Activated CD4-positive, alpha-beta T cell treated with anti-CD3 and anti-CD28 coated beads, Interleukin-2, amount 10 ng/mL, durations not matched to agents 7 days and 5 days (primary cell): ENCODE measurements around the gene UCP1. TPM values are rescaled to one million over a fixed set of nuclear protein-coding genes. Genes with fewer than 3 reads are reported as not detected.

Experiments
- CTCF ChIA-PET: fragments of 350-600 bp; sonication (Branson Sonifier 250); formaldehyde crosslinking; loops from one replicate; lab custom pipeline; 2021; ENCODE audit warnings: antibody characterized with exemption; lab: Charles Lee
- POLR2A ChIA-PET: fragments of 350-600 bp; sonication (Branson Sonifier 250); formaldehyde crosslinking; loops from one replicate; lab custom pipeline; 2021; ENCODE audit warnings: antibody characterized with exemption; lab: Charles Lee
- DNase-seq: peaks from one replicate; pipeline ENCODE4 v3.0.0-alpha.2; 2020
- H3K27ac Mint-ChIP-seq: one replicate; pipeline ENCODE4 v1.8.0; 2021; ENCODE audit warnings: mild to moderate bottlenecking, moderate library complexity, mixed read lengths
- H3K27me3 Mint-ChIP-seq: one replicate; pipeline ENCODE4 v1.8.0; 2021; ENCODE audit warnings: mixed read lengths
- H3K36me3 Mint-ChIP-seq: one replicate; pipeline ENCODE4 v1.8.0; 2021; ENCODE audit warnings: low read depth, mixed read lengths
- H3K4me1 Mint-ChIP-seq: one replicate; pipeline ENCODE4 v1.8.0; 2021; ENCODE audit warnings: mixed read lengths
- H3K4me3 Mint-ChIP-seq: one replicate; pipeline ENCODE4 v1.8.0; 2021; ENCODE audit warnings: mild to moderate bottlenecking, moderate library complexity, mixed read lengths
- H3K9me3 Mint-ChIP-seq: one replicate; pipeline ENCODE4 v1.8.0; 2021; ENCODE audit warnings: mixed read lengths
- total RNA-seq, 2 experiments: library from RNA; stranded (reverse); gene quantifications; one replicate each; pipeline ENCODE4 v1.2.3, GENCODE V29; 2021

Gene UCP1
- total RNA-seq, 2 experiments from 2014 or later = not detected

GRCh38 chr4:140584439-140584838 lies 15.7 kb upstream of the UCP1 start:
- DNase-seq = no peak
- no peak overlapping the region for H3K27ac Mint-ChIP-seq
- H3K9me3 Mint-ChIP-seq = no peaks in the 10 kb centered on the region
- no peak overlapping the region for H3K4me3 Mint-ChIP-seq
- no peaks in the 10 kb centered on the region for H3K4me1 Mint-ChIP-seq
- no peaks in the 10 kb centered on the region for H3K36me3 Mint-ChIP-seq
- ChIA-PET CTCF (no interaction called here), POLR2A (no interaction called here)
- peaks cover 31% of the 10 kb centered on the region for H3K27me3 Mint-ChIP-seq

- no peak overlapping the region for H3K27ac Mint-ChIP-seq
- no peak overlapping the region for H3K4me3 Mint-ChIP-seq
- no peaks in the 10 kb centered on the region for H3K36me3 Mint-ChIP-seq
- no peak for DNase-seq
- ChIA-PET POLR2A (no interaction called here), CTCF (no interaction called here)
- H3K27me3 Mint-ChIP-seq = peaks cover 49% of the 10 kb centered on the region
- H3K4me1 Mint-ChIP-seq = no peaks in the 10 kb centered on the region
- no peaks in the 10 kb centered on the region for H3K9me3 Mint-ChIP-seq
These were observed 12.3 kb upstream of the UCP1 start for GRCh38 chr4:140581078-140581477.

- no peak for DNase-seq
- no peaks in the 10 kb centered on the region for H3K4me1 Mint-ChIP-seq
- H3K36me3 Mint-ChIP-seq = no peaks in the 10 kb centered on the region
- H3K4me3 Mint-ChIP-seq = no peak overlapping the region
- POLR2A ChIA-PET = no interaction called here
- peaks cover 58% of the 10 kb centered on the region for H3K27me3 Mint-ChIP-seq
- H3K27ac Mint-ChIP-seq = no peak overlapping the region
- H3K9me3 Mint-ChIP-seq = no peaks in the 10 kb centered on the region
- CTCF ChIA-PET = no interaction called here
These were observed 10.5 kb upstream of the UCP1 start for GRCh38 chr4:140579278-140579677.

GRCh38 chr4:140575489-140575888 lies 6.7 kb upstream of the UCP1 start:
- Mint-ChIP-seq H3K27ac (no peak overlapping the region), H3K27me3 (peaks cover 67% of the 10 kb centered on the region), H3K9me3 (no peaks in the 10 kb centered on the region), H3K4me1 (no peaks in the 10 kb centered on the region), H3K36me3 (no peaks in the 10 kb centered on the region), H3K4me3 (no peak overlapping the region)
- ChIA-PET POLR2A (no interaction called here), CTCF (interaction anchor here (0.7 kb wide), 1 partner anchor 270 kb away, joined by 3 read pairs; no protein-coding TSS in a partner anchor)
- DNase-seq = no peak

GRCh38 chr4:140571620-140572019 lies 2.9 kb upstream of the UCP1 start:
- peaks cover 69% of the 10 kb centered on the region for H3K27me3 Mint-ChIP-seq
- no peak overlapping the region for H3K4me3 Mint-ChIP-seq
- POLR2A ChIA-PET = no interaction called here
- peaks cover 9% of the 10 kb centered on the region for H3K4me1 Mint-ChIP-seq
- no peak for DNase-seq
- peaks cover 2% of the 10 kb centered on the region for H3K36me3 Mint-ChIP-seq
- no peaks in the 10 kb centered on the region for H3K9me3 Mint-ChIP-seq
- CTCF ChIA-PET = no interaction called here
- no peak overlapping the region for H3K27ac Mint-ChIP-seq

GRCh38 chr4:140569307-140569638 lies 512 bp upstream of the UCP1 start:
- no peak overlapping the region for H3K4me3 Mint-ChIP-seq
- peaks cover 2% of the 10 kb centered on the region for H3K36me3 Mint-ChIP-seq
- no peak for DNase-seq
- POLR2A ChIA-PET = no interaction called here
- H3K27ac Mint-ChIP-seq = no peak overlapping the region
- CTCF ChIA-PET = no interaction called here
- no peaks in the 10 kb centered on the region for H3K9me3 Mint-ChIP-seq
- H3K27me3 Mint-ChIP-seq = peaks cover 57% of the 10 kb centered on the region
- H3K4me1 Mint-ChIP-seq = peaks cover 9% of the 10 kb centered on the region

GRCh38 chr4:140559696-140560095 lies 9.1 kb downstream of the UCP1 start:
- no peak for DNase-seq
- Mint-ChIP-seq H3K36me3 (no peaks in the 10 kb centered on the region), H3K4me1 (peaks cover 15% of the 10 kb centered on the region), H3K9me3 (no peaks in the 10 kb centered on the region), H3K4me3 (no peak overlapping the region), H3K27ac (no peak overlapping the region), H3K27me3 (peaks cover 38% of the 10 kb centered on the region)
- ChIA-PET POLR2A (no interaction called here), CTCF (no interaction called here)

- ChIA-PET POLR2A (no interaction called here), CTCF (no interaction called here)
- Mint-ChIP-seq H3K4me3 (no peak overlapping the region), H3K9me3 (no peaks in the 10 kb centered on the region), H3K27me3 (peaks cover 34% of the 10 kb centered on the region), H3K27ac (no peak overlapping the region), H3K4me1 (peaks cover 15% of the 10 kb centered on the region), H3K36me3 (peaks cover 1% of the 10 kb centered on the region)
- DNase-seq = no peak
These were observed 10.8 kb downstream of the UCP1 start for GRCh38 chr4:140557831-140558435.

GRCh38 chr4:140556372-140557085 lies 12.2 kb downstream of the UCP1 start:
- POLR2A ChIA-PET = no interaction called here
- peaks cover 15% of the 10 kb centered on the region for H3K4me1 Mint-ChIP-seq

GRCh38 chr4:140533951-140534480 lies 34.7 kb downstream of the UCP1 start:
- Mint-ChIP-seq H3K9me3 (no peaks in the 10 kb centered on the region), H3K36me3 (peaks cover 7% of the 10 kb centered on the region), H3K4me3 (no peak overlapping the region), H3K27ac (no peak overlapping the region), H3K27me3 (no peaks in the 10 kb centered on the region), H3K4me1 (peaks cover 4% of the 10 kb centered on the region)
- CTCF ChIA-PET = interaction anchor here (1.2 kb wide), 1 partner anchor 9 kb away, joined by 3 read pairs; no protein-coding TSS in a partner anchor
- no peak for DNase-seq
- POLR2A ChIA-PET = no interaction called here

More at GRCh38 chr4:140556372-140557085, 12.2 kb downstream of the UCP1 start:
- CTCF ChIA-PET = no interaction called here
- no peak overlapping the region for H3K27ac Mint-ChIP-seq
- peak; percentile 25 for DNase-seq
- H3K4me3 Mint-ChIP-seq = no peak overlapping the region
- H3K36me3 Mint-ChIP-seq = peaks cover 2% of the 10 kb centered on the region
- peaks cover 28% of the 10 kb centered on the region for H3K27me3 Mint-ChIP-seq
- H3K9me3 Mint-ChIP-seq = no peaks in the 10 kb centered on the region

- DNase-seq = no peak
- H3K27me3 Mint-ChIP-seq = no peaks in the 10 kb centered on the region
- no peak overlapping the region for H3K27ac Mint-ChIP-seq
- H3K36me3 Mint-ChIP-seq = peaks cover 21% of the 10 kb centered on the region
- H3K4me3 Mint-ChIP-seq = no peak overlapping the region
- POLR2A ChIA-PET = no interaction called here
- CTCF ChIA-PET = no interaction called here
- peaks cover 12% of the 10 kb centered on the region for H3K4me1 Mint-ChIP-seq
- no peaks in the 10 kb centered on the region for H3K9me3 Mint-ChIP-seq
These were observed 39.3 kb downstream of the UCP1 start for GRCh38 chr4:140529434-140529833.

- peak within 1 kb of the TSS; percentile 87 for H3K4me3 Mint-ChIP-seq
- DNase-seq = peak; percentile 98
- peak within 1 kb of the TSS; percentile 83 for H3K27ac Mint-ChIP-seq
- H3K27me3 Mint-ChIP-seq = peaks cover 2% of the 10 kb centered on the region
- no peaks in the 10 kb centered on the region for H3K9me3 Mint-ChIP-seq
- peaks cover 23% of the 10 kb centered on the region for H3K4me1 Mint-ChIP-seq
- CTCF ChIA-PET = interaction anchor here (0.6 to 1.4 kb wide), 11 partner anchors 13 to 1168 kb away, joined by 3 to 10 read pairs (median 3); partner anchors contain the start of gene SCOC
- POLR2A ChIA-PET = interaction anchor here (0.8 kb wide), 1 partner anchor 26 kb away, joined by 5 read pairs; the partner anchor contains the start of gene MGAT4D
- H3K36me3 Mint-ChIP-seq = peaks cover 15% of the 10 kb centered on the region
These were observed 44.7 kb downstream of the UCP1 start, which contains the start of gene ELMOD2 for GRCh38 chr4:140523857-140524742. TSS of gene ELMOD2 (plus strand) at chr4:140524168. CDS start at chr4:140525429, 1,261 bp downstream.
